ENCODE results near the gene TMEM138. TPM values are rescaled to one million over a fixed set of nuclear protein-coding genes. Genes with fewer than 3 reads are reported as not detected.

Gene TMEM138
- total RNA-seq, 2 experiments from 2014 or later, result 59.2 to 60.9 TPM

DNA sequence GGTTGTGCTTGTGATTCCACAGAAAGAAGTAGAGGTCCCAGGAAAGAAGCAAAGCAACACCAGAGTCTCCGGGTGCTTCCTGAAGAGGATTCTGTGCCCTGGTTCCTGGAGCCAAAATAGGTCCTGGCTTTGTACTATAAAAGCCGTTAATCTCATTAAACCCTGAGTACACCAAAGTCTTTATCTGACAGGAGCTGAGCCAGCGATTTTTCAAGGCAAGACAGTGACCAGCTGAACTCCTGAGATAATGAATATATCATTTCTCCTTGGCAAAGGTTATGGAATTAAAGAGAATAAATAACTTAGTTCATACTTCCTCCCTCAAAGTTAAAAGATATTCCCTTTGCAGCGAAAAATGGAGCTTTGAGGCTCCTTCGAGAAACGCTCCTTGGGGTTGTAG, 5.2 kb downstream of the TMEM138 start:
- Mint-ChIP-seq H3K27ac (no peak overlapping the region), H3K27me3 (no peaks in the 10 kb centered on the region), H3K9me3 (no peaks in the 10 kb centered on the region), H3K4me1 (ENCODE audit: low read depth) (peaks cover 15% of the 10 kb centered on the region), H3K4me3 (no peak overlapping the region), H3K36me3 (ENCODE audit: low read depth) (peaks cover 67% of the 10 kb centered on the region)
- CTCF ChIA-PET, result interaction anchor here (2.4 kb wide), 1 partner anchor 18 kb away, joined by 11 read pairs; no protein-coding TSS in a partner anchor
- Histone ChIP-seq H3K27ac (ENCODE audit: low read depth in 1 of 2, low read length in 2 of 2) (no peak overlapping the region), H3K4me1 (ENCODE audit: insufficient read depth, low read length) (peaks cover 13% of the 10 kb centered on the region), H3K36me3 (ENCODE audit: insufficient read depth, low read length) (peaks cover 65% of the 10 kb centered on the region), H3K9me3 (ENCODE audit: control insufficient read depth in 1 of 2, insufficient read depth in 1 of 2, low read length in 2 of 2) (no peaks in the 10 kb centered on the region), H3K27me3 (ENCODE audit: control insufficient read depth in 1 of 2, insufficient read depth in 2 of 2, low read length in 2 of 2) (no peaks in the 10 kb centered on the region), H3K4me3 (ENCODE audit: low read length) (no peak overlapping the region)
- POLR2A ChIA-PET, result interaction anchor here (0.6 kb wide), 1 partner anchor 26 kb away, joined by 3 read pairs; no protein-coding TSS in a partner anchor
- DNase-seq (no peak), ATAC-seq (ENCODE audit: poor library complexity) (no peak)
- intact Hi-C loops (cut with DNase I, micrococcal nuclease), result loop anchor here in 1 of 2 experiments (10.0 kb wide), 1 partner anchor 463 kb away; the partner anchor contains the start of gene PRPF19
- no peak for TF ChIP-seq CTCF (IDR thresholded peaks at IDR 0.05)

- H3K36me3 ChIP-seq (ENCODE audit: insufficient read depth, low read length), result peaks cover 64% of the 10 kb centered on the region
- Mint-ChIP-seq H3K9me3 (no peaks in the 10 kb centered on the region), H3K27me3 (no peaks in the 10 kb centered on the region), H3K36me3 (ENCODE audit: low read depth) (peaks cover 61% of the 10 kb centered on the region), H3K27ac (no peak overlapping the region), H3K4me3 (no peak overlapping the region), H3K4me1 (ENCODE audit: low read depth) (peaks cover 3% of the 10 kb centered on the region)
- POLR2A ChIA-PET, result no interaction called here
- H3K9me3 ChIP-seq (ENCODE audit: control insufficient read depth in 1 of 2, insufficient read depth in 1 of 2, low read length in 2 of 2), result no peaks in the 10 kb centered on the region
- intact Hi-C loops (cut with DNase I, micrococcal nuclease), result loop anchor here in 1 of 2 experiments (10.0 kb wide), 1 partner anchor 464 kb away; the partner anchor contains the start of gene PRPF19
- ATAC-seq (ENCODE audit: poor library complexity) (no peak), DNase-seq (no peak)
- no peak overlapping the region for H3K27ac ChIP-seq (ENCODE audit: low read depth in 1 of 2, low read length in 2 of 2)
- no peak for TF ChIP-seq CTCF (IDR thresholded peaks at IDR 0.05)
- H3K27me3 ChIP-seq (ENCODE audit: control insufficient read depth in 1 of 2, insufficient read depth in 2 of 2, low read length in 2 of 2), result no peaks in the 10 kb centered on the region
- CTCF ChIA-PET, result interaction anchor here (2.0 kb wide), 1 partner anchor 32 kb away, joined by 6 read pairs; no protein-coding TSS in a partner anchor
- H3K4me1 ChIP-seq (ENCODE audit: insufficient read depth, low read length), result peaks cover under 1% of the 10 kb centered on the region
- H3K4me3 ChIP-seq (ENCODE audit: low read length), result no peak overlapping the region
These were observed 6.5 kb downstream of the TMEM138 start for GRCh38 chr11:61368646-61369045.

DNA sequence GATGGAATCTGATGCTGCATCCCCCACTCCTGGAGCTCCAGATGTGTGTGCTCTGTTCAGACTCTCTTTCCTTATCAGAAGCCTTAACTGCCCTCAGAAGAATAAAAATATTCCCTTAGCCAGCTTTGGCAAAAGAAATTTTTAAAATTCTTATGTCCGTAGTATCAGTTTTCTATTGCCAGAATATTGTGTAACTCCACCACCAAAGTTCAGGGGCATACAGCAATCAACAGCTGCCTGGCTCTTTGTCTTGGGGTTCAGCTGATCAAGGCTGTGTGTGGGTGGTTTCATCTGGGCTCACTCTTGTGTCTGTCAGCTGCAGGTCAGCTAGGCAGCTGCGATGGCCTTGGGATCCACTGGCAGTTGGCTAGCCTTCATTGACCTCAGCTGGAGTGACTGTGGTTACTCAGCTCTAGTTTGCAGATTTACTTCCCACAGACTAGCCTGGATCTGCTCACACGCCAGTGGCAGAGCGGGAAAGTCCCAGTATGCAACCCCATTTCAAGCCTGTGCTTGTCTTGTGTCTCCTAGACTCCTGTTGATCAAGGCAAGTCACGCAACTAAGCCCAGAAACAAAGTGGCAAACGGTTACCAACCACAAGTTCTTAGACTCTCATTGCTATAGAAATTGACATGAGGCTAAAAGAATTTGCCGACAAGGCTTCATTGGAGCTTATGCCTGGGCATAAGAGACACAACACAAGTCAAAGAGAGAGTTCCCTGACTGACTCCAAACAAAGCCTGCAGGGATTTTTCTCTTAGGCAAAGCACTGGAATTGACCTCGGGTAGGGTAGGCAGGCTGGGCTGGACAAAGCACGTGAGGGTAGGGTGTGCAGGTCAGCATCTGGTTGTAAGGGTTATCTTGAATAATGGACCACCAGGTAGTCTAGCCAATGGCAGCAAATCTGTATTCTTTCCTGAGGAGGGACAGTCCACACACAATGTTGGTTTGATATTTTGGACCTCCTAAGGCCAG, 7.5 kb downstream of the TMEM138 start:
- Histone ChIP-seq H3K36me3 (ENCODE audit: insufficient read depth, low read length) (peaks cover 54% of the 10 kb centered on the region), H3K27ac (ENCODE audit: low read depth in 1 of 2, low read length in 2 of 2) (no peak overlapping the region), H3K4me3 (ENCODE audit: low read length) (no peak overlapping the region), H3K9me3 (ENCODE audit: control insufficient read depth in 1 of 2, insufficient read depth in 1 of 2, low read length in 2 of 2) (no peaks in the 10 kb centered on the region), H3K27me3 (ENCODE audit: control insufficient read depth in 1 of 2, insufficient read depth in 2 of 2, low read length in 2 of 2) (no peaks in the 10 kb centered on the region), H3K4me1 (ENCODE audit: insufficient read depth, low read length) (no peaks in the 10 kb centered on the region)
- no peak for TF ChIP-seq CTCF (IDR thresholded peaks at IDR 0.05)
- no peaks in the 10 kb centered on the region for H3K9me3 Mint-ChIP-seq
- ChIA-PET CTCF (interaction anchor here (1.5 to 2.0 kb wide), 2 partner anchors 16 to 33 kb away, joined by 6 read pairs; no protein-coding TSS in a partner anchor), POLR2A (interaction anchor here (1.1 to 1.7 kb wide), 2 partner anchors 8 to 16 kb away, joined by 3 to 5 read pairs; partner anchors contain the start of genes CYB561A3 and TMEM138)
- ATAC-seq (ENCODE audit: poor library complexity), result no peak
- H3K27ac Mint-ChIP-seq, result no peak overlapping the region
- intact Hi-C loops (cut with DNase I, micrococcal nuclease), result loop anchor here in 1 of 2 experiments (10.0 kb wide), 1 partner anchor 465 kb away; the partner anchor contains the start of gene PRPF19
- no peaks in the 10 kb centered on the region for H3K27me3 Mint-ChIP-seq
- H3K4me3 Mint-ChIP-seq, result no peak overlapping the region
- H3K36me3 Mint-ChIP-seq (ENCODE audit: low read depth), result peaks cover 52% of the 10 kb centered on the region
- no peak for DNase-seq
- no peaks in the 10 kb centered on the region for H3K4me1 Mint-ChIP-seq (ENCODE audit: low read depth)
